BJ (cell line): Measurements from ENCODE around the gene ZNF248. TPM values are rescaled to one million over a fixed set of nuclear protein-coding genes. Genes with fewer than 3 reads are reported as not detected.

Experiments
- CTCF ChIA-PET: fragments of 350-600 bp; formaldehyde crosslinking; extraction: SDS; loops from one replicate; lab custom pipeline; 2021; ENCODE audit warnings: antibody characterized with exemption, inconsistent platforms; lab: Yijun Ruan, JAX
- POLR2A ChIA-PET: fragments of 300-600 bp; sonication (Branson Sonifier 250); formaldehyde crosslinking; extraction: SDS; loops from one replicate; lab custom pipeline; 2021; ENCODE audit warnings: antibody characterized with exemption; lab: Charles Lee
- DNase-seq: peaks from one replicate; pipeline ENCODE4 v3.0.0-alpha.2; 2011; ENCODE audit warnings: low read depth
- H3K27me3 ChIP-seq: 2 replicates; pipeline ENCODE4 v1.6.0; 2011; ENCODE audit warnings: low read length; ENCODE audit not compliant: control insufficient read depth, insufficient read depth
- H3K36me3 ChIP-seq: 2 replicates; pipeline ENCODE4 v1.5.1; 2011; ENCODE audit warnings: low read length; ENCODE audit not compliant: control insufficient read depth, insufficient read depth
- H3K4me3 ChIP-seq: 2 replicates; pipeline ENCODE4 v1.5.1; 2011; ENCODE audit warnings: low read depth, mild to moderate bottlenecking, control low read depth, low read length
- polyA plus RNA-seq: library from polyadenylated mRNA; depleted of rRNA; stranded (reverse); fragments of >200 nt; gene quantifications from 2 replicates; pipeline ENCODE4 v1.2.3, GENCODE V29; 2011
- TF ChIP-seq, protein P1 (sequence below): IDR thresholded peaks from 2 replicates; pipeline ENCODE4 v1.5.1; 2011; ENCODE audit warnings: low read depth, mild to moderate bottlenecking, control low read depth, inconsistent platforms, low read length, moderate library complexity; ENCODE audit not compliant: insufficient read depth

The ZNF248 gene
- polyA plus RNA-seq, 1 experiment, result 3.4 TPM

DNA sequence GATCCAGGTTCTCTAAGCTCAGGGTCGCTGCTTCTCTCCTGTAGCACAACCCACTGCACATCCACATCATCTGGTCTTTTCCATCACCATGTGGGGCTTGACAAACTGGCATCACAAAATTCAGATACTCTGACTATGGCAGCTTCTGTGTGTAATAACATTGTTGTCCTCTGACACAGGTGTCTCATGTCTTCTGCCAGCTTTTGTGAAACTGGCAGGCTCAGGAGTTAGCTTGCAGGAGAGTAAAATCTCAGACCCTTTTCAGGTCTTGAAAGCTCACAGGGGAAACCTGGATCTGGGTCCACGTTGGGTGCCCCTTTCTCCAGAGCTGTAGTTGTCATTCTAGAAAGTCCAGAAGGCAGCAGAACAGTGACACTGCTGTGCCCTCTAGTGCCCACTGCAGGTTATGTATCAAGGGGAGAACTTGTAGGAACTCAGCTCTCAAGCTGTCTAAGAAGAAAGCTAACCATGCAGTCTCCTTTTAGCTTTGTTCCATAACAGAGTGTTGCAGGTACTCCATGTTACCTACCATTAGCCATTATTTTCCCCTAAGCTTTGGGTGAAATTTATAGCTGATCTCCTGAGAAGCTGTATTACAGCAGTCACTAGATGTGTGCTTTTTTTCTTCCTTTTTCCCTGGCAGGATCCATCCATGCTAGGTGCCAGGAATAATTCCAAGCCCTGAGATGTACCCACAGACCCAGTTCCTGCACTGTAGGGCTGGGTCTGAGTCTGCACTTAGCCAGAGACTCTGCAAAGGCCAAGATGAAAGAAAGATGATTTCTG lies 102.7 kb downstream of the ZNF248 start:
- DNase-seq, result no peak
- H3K4me3 ChIP-seq, result no peak overlapping the region
- no peaks in the 10 kb centered on the region for H3K36me3 ChIP-seq
- ChIA-PET POLR2A (no interaction called here), CTCF (no interaction called here)
- no peaks in the 10 kb centered on the region for H3K27me3 ChIP-seq
- TF ChIP-seq, protein P1, sequence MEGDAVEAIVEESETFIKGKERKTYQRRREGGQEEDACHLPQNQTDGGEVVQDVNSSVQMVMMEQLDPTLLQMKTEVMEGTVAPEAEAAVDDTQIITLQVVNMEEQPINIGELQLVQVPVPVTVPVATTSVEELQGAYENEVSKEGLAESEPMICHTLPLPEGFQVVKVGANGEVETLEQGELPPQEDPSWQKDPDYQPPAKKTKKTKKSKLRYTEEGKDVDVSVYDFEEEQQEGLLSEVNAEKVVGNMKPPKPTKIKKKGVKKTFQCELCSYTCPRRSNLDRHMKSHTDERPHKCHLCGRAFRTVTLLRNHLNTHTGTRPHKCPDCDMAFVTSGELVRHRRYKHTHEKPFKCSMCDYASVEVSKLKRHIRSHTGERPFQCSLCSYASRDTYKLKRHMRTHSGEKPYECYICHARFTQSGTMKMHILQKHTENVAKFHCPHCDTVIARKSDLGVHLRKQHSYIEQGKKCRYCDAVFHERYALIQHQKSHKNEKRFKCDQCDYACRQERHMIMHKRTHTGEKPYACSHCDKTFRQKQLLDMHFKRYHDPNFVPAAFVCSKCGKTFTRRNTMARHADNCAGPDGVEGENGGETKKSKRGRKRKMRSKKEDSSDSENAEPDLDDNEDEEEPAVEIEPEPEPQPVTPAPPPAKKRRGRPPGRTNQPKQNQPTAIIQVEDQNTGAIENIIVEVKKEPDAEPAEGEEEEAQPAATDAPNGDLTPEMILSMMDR, result no peak

DNA sequence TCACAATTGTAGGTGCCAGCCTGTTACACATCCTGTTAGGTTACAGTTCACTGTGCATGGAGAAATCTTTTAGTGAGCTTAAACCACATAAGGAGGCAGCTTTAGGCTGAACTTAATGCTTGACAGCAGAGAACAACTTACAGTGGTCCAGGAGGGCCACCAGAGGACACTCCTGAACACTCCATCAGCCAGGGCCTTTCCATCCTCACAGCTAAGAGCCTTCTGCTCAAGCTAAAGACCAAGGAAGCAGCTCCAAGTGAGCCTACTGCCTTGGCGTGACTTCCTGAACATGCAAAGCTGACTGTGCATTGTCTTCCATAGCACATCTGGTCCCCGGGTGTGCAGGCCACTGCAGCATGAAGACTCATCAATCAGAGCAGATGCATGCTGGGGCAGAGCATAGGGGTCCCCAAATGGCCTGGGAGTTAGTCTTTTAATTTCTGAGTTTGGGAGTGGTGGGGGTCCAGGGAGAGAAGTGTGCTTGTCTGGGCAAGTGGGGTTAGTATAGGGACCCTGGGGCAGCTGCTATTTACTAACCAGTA lies 105.0 kb downstream of the ZNF248 start:
- POLR2A ChIA-PET, result no interaction called here

DNA sequence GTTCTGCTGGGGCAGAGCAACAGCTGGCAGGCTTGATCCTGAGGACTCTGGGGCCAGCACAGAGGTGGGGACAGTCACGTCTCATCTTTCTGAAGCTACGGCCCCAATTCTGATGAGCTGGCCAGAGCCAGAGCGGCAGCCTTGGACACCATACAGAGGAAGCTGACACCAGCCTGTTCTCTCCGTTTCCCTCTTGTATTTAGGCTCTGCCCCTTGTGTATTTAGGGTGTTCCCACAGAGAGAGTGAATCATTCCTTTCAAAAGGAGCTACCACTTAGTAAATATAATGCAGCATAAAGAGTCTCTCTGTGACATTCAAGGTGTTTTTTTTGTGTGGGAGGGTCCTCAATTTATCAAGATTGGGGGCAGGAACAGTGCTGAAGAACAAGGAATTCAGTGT lies 109.2 kb downstream of the ZNF248 start:
- ChIA-PET POLR2A (no interaction called here), CTCF (no interaction called here)
- Histone ChIP-seq H3K27me3 (no peaks in the 10 kb centered on the region), H3K36me3 (no peaks in the 10 kb centered on the region), H3K4me3 (no peak overlapping the region)
- TF ChIP-seq, protein P1, result no peak
- DNase-seq, result no peak

More for the DNA sequence above, 105.0 kb downstream of the ZNF248 start:
- Histone ChIP-seq H3K36me3 (no peaks in the 10 kb centered on the region), H3K27me3 (no peaks in the 10 kb centered on the region), H3K4me3 (no peak overlapping the region)
- CTCF ChIA-PET, result no interaction called here
- TF ChIP-seq, protein P1, result no peak
- no peak for DNase-seq

DNA sequence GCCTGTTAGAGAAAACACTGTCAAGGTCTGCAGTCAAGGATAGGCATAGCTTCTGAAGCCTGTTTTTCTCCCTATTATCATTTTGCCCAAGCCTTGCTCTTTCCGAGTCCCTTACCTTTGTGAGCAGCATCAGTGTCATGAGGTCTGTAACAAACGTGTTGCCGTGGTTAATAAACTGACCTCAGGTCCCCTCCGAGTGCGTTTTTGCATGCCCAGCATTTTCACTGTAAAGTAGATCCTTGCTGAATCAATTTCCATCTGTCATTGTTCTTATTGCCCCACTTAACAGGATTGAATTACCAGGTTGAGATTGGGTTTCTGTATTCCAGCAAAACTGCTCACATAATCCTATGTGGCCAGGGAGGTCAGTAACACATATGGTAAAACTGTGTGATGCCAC lies 110.3 kb downstream of the ZNF248 start:
- TF ChIP-seq, protein P1, result no peak
- POLR2A ChIA-PET, result no interaction called here
- Histone ChIP-seq H3K36me3 (no peaks in the 10 kb centered on the region), H3K27me3 (no peaks in the 10 kb centered on the region), H3K4me3 (no peak overlapping the region)
- CTCF ChIA-PET, result no interaction called here
- no peak for DNase-seq

DNA sequence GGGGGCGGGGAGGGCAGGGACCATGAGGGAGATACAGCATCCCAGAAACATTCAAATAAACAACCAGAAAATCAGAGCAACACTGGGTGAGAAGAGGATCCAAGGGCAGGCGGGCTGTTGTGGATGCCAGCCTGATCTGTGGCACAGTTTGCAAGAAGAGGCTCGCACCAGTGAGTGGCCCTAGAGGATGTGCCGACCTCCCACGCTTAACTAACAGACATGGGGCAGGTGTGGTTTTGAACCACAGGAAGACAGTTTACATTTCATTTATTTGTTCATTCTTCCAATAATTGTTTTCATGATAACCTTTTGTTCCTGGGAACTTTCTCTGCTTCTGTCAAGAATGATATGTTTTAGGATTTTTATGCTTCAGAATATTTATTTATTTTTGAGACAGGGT lies 115.6 kb downstream of the ZNF248 start:
- CTCF ChIA-PET, result no interaction called here
- no peak for DNase-seq
- POLR2A ChIA-PET, result no interaction called here
- TF ChIP-seq, protein P1, result no peak
- H3K27me3 ChIP-seq, result no peaks in the 10 kb centered on the region
- no peak overlapping the region for H3K4me3 ChIP-seq
- no peaks in the 10 kb centered on the region for H3K36me3 ChIP-seq
